HepG2 (cell line): ENCODE results near the gene EIF5A. TPM values are rescaled to one million over a fixed set of nuclear protein-coding genes. Genes with fewer than 3 reads are reported as not detected.
A peak's percentile ranks its signal among the peaks of the same experiment; 100 is the strongest.

ENCODE experiments used
- HNF4A ChIP-seq: sonication (generic); formaldehyde crosslinking; IDR thresholded peaks from 2 replicates; pipeline ENCODE4 v1.4.0; 2020; ENCODE audit warnings: missing genetic modification reagents
- KDM5B ChIP-seq: sonication (generic); formaldehyde crosslinking; IDR thresholded peaks from 2 replicates; pipeline ENCODE4 v1.4.0; 2020; ENCODE audit warnings: missing genetic modification reagents, mild to moderate bottlenecking, borderline replicate concordance
- SRY ChIP-seq: sonication (generic); formaldehyde crosslinking; IDR thresholded peaks from 2 replicates; pipeline ENCODE4 v1.8.0; 2022; ENCODE audit warnings: mild to moderate bottlenecking, missing genetic modification reagents
- TBP ChIP-seq: sonication (generic); formaldehyde crosslinking; IDR thresholded peaks from 2 replicates; pipeline ENCODE4 v1.5.0; 2020; ENCODE audit warnings: missing genetic modification reagents
- ZC3H13 ChIP-seq: sonication (generic); formaldehyde crosslinking; IDR thresholded peaks from 2 replicates; pipeline ENCODE4 v1.8.1; 2023; ENCODE audit warnings: mild to moderate bottlenecking, missing genetic modification reagents, moderate library complexity
- ZFAT ChIP-seq: sonication (generic); formaldehyde crosslinking; conservative IDR thresholded peaks from 2 replicates; pipeline ENCODE4 v1.8.1; 2023; ENCODE audit warnings: missing genetic modification reagents, inconsistent platforms
- ZNF350 ChIP-seq: sonication (generic); formaldehyde crosslinking; IDR thresholded peaks from 2 replicates; pipeline ENCODE4 v1.4.0; 2020; ENCODE audit warnings: mild to moderate bottlenecking, low read depth, missing genetic modification reagents, borderline replicate concordance
- ZNF557 ChIP-seq: sonication (generic); formaldehyde crosslinking; IDR thresholded peaks from 2 replicates; pipeline ENCODE4 v1.4.0; 2020; ENCODE audit warnings: missing genetic modification reagents
- ZNF670 ChIP-seq: sonication (generic); formaldehyde crosslinking; IDR thresholded peaks from 2 replicates; pipeline ENCODE4 v1.8.0; 2022; ENCODE audit warnings: mild to moderate bottlenecking, missing genetic modification reagents, borderline replicate concordance
- ZSCAN25 ChIP-seq: sonication (generic); formaldehyde crosslinking; IDR thresholded peaks from 2 replicates; pipeline ENCODE4 v1.8.0; 2022; ENCODE audit warnings: mild to moderate bottlenecking, missing genetic modification reagents
- polyA plus RNA-seq, 8 experiments: library from polyadenylated mRNA; depleted of rRNA in 3 of 8; stranded (reverse) in 7 of 8; unstranded in 1 of 8; fragments of >200 nt; fragmentation: Illumina TruSeq in 4 of 8; extraction: Trizol in 4 of 8; gene quantifications; 2 replicates each; pipeline versions ENCODE4 v1.2.1 to v1.2.3, GENCODE V29; 2011 to 2016; ENCODE audit warnings: low read depth in 4 of 8, missing spikeins in 1 of 8, mixed read lengths in 1 of 8; ENCODE audit not compliant: insufficient read depth in 1 of 8
- total RNA-seq, 5 experiments: library from RNA; depleted of rRNA; stranded (reverse); fragments of >200 nt; fragmentation: Illumina TruSeq; extraction: Trizol; gene quantifications; 2 replicates each; pipeline ENCODE4 v1.2.3, GENCODE V29; 2016; ENCODE audit warnings: low read depth in 1 of 5
- TF ChIP-seq, protein P1 (sequence below): sonication (generic); formaldehyde crosslinking; IDR thresholded peaks from 2 replicates; pipeline ENCODE4 v1.9.0; 2021; ENCODE audit warnings: missing genetic modification reagents, borderline replicate concordance
- TF ChIP-seq, protein P2 (sequence below): sonication (generic); formaldehyde crosslinking; IDR thresholded peaks from 2 replicates; pipeline ENCODE4 v1.4.0; 2020; ENCODE audit warnings: missing genetic modification reagents; ENCODE audit errors: not compliant biosample characterization
- TF ChIP-seq, protein P3 (sequence below): sonication (generic); formaldehyde crosslinking; IDR thresholded peaks from 2 replicates; pipeline ENCODE4 v1.9.0; 2021; ENCODE audit warnings: missing genetic modification reagents, mild to moderate bottlenecking, borderline replicate concordance
- TF ChIP-seq, protein P4 (sequence below): sonication (generic); formaldehyde crosslinking; IDR thresholded peaks from 2 replicates; pipeline ENCODE4 v1.8.1; 2022; ENCODE audit warnings: low read depth, mild to moderate bottlenecking, missing genetic modification reagents
- TF ChIP-seq, protein P5 (sequence below): sonication (generic); formaldehyde crosslinking; IDR thresholded peaks from 2 replicates; pipeline ENCODE4 v1.5.0; 2020; ENCODE audit warnings: missing genetic modification reagents
- TF ChIP-seq, protein P6 (sequence below): sonication (generic); formaldehyde crosslinking; IDR thresholded peaks from 2 replicates; pipeline ENCODE4 v1.8.0; 2022; ENCODE audit warnings: mild to moderate bottlenecking, missing genetic modification reagents
- TF ChIP-seq, protein P7 (sequence below): sonication (generic); formaldehyde crosslinking; IDR thresholded peaks from 2 replicates; pipeline ENCODE4 v1.9.0; 2021; ENCODE audit warnings: missing genetic modification reagents, mild to moderate bottlenecking, borderline replicate concordance

EIF5A gene
- total and polyA plus RNA-seq, 2 of the 13 experiments (the other 11 are each of a cell fraction or from before 2014, with no cell fraction given) = 319 to 337 TPM

DNA sequence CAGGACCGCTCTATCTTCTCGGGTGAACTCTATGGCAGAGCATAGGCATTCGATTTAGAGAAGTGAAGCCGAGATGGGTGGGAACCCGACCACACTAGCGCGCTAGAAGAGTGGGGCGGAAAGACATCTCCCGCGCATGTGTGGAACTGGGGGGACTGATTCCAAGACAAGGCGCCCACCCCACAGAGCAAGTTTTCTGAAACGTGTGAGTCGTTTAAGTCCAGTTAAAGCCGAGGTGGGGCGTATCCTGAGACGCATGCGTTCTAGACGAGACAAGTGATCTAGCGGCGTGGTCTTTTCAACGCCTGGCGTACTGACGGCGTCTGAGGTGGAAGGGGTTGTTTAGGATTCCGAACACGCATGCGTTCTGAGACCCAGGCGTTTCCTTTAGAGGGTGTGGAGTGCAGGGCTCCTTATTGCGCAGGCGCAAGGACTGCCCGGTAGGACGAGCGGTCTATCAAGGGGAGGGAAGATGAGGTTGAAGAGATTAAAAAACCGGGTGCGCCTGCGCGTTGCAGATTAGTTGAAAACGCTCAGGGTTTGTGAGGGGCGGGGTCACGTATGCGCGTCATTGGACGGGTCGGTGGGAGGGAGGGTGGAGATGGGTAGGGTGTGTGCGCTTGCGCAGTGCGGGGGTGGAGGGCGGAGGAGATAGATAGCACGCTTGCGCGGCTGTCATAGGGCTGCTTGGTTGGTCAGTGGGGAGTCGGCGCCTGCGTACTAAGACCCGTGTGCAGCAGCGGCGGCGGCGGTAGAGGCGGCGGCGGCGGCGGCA, at the start of gene EIF5A (continued):
- TF ChIP-seq, protein P1, sequence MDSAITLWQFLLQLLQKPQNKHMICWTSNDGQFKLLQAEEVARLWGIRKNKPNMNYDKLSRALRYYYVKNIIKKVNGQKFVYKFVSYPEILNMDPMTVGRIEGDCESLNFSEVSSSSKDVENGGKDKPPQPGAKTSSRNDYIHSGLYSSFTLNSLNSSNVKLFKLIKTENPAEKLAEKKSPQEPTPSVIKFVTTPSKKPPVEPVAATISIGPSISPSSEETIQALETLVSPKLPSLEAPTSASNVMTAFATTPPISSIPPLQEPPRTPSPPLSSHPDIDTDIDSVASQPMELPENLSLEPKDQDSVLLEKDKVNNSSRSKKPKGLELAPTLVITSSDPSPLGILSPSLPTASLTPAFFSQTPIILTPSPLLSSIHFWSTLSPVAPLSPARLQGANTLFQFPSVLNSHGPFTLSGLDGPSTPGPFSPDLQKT (CRISPR knock-in tag) = no peak
- TF ChIP-seq TBP (no peak), ZC3H13 (CRISPR knock-in tag) (no peak), ZSCAN25 (CRISPR knock-in tag) (0 out of 2 replicates have a peak, but pooled peaks have one; percentile 42), ZNF350 (CRISPR knock-in tag) (0 out of 2 replicates have a peak, but pooled peaks have one; percentile 52), ZFAT (CRISPR knock-in tag) (no peak), ZNF557 (CRISPR knock-in tag) (no peak), KDM5B (CRISPR knock-in tag) (no peak; the same call in 1 of the 2 replicates), ZNF670 (CRISPR knock-in tag) (no peak), HNF4A (CRISPR knock-in tag) (no peak), SRY (CRISPR knock-in tag) (no peak)
- TF ChIP-seq, protein P2, sequence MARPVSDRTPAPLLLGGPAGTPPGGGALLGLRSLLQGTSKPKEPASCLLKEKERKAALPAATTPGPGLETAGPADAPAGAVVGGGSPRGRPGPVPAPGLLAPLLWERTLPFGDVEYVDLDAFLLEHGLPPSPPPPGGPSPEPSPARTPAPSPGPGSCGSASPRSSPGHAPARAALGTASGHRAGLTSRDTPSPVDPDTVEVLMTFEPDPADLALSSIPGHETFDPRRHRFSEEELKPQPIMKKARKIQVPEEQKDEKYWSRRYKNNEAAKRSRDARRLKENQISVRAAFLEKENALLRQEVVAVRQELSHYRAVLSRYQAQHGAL = no peak
- TF ChIP-seq, protein P3, sequence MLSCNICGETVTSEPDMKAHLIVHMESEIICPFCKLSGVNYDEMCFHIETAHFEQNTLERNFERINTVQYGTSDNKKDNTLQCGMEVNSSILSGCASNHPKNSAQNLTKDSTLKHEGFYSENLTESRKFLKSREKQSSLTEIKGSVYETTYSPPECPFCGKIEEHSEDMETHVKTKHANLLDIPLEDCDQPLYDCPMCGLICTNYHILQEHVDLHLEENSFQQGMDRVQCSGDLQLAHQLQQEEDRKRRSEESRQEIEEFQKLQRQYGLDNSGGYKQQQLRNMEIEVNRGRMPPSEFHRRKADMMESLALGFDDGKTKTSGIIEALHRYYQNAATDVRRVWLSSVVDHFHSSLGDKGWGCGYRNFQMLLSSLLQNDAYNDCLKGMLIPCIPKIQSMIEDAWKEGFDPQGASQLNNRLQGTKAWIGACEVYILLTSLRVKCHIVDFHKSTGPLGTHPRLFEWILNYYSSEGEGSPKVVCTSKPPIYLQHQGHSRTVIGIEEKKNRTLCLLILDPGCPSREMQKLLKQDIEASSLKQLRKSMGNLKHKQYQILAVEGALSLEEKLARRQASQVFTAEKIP (CRISPR knock-in tag) = no peak
- TF ChIP-seq, protein P4, sequence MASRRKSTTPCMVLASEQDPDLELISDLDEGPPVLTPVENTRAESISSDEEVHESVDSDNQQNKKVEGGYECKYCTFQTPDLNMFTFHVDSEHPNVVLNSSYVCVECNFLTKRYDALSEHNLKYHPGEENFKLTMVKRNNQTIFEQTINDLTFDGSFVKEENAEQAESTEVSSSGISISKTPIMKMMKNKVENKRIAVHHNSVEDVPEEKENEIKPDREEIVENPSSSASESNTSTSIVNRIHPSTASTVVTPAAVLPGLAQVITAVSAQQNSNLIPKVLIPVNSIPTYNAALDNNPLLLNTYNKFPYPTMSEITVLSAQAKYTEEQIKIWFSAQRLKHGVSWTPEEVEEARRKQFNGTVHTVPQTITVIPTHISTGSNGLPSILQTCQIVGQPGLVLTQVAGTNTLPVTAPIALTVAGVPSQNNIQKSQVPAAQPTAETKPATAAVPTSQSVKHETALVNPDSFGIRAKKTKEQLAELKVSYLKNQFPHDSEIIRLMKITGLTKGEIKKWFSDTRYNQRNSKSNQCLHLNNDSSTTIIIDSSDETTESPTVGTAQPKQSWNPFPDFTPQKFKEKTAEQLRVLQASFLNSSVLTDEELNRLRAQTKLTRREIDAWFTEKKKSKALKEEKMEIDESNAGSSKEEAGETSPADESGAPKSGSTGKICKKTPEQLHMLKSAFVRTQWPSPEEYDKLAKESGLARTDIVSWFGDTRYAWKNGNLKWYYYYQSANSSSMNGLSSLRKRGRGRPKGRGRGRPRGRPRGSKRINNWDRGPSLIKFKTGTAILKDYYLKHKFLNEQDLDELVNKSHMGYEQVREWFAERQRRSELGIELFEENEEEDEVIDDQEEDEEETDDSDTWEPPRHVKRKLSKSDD = peak; percentile 53; the same call in 1 of the 2 replicates
- TF ChIP-seq, protein P5, sequence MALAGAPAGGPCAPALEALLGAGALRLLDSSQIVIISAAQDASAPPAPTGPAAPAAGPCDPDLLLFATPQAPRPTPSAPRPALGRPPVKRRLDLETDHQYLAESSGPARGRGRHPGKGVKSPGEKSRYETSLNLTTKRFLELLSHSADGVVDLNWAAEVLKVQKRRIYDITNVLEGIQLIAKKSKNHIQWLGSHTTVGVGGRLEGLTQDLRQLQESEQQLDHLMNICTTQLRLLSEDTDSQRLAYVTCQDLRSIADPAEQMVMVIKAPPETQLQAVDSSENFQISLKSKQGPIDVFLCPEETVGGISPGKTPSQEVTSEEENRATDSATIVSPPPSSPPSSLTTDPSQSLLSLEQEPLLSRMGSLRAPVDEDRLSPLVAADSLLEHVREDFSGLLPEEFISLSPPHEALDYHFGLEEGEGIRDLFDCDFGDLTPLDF (CRISPR knock-in tag) = no peak; the same call in 1 of the 2 replicates
- TF ChIP-seq, protein P6, sequence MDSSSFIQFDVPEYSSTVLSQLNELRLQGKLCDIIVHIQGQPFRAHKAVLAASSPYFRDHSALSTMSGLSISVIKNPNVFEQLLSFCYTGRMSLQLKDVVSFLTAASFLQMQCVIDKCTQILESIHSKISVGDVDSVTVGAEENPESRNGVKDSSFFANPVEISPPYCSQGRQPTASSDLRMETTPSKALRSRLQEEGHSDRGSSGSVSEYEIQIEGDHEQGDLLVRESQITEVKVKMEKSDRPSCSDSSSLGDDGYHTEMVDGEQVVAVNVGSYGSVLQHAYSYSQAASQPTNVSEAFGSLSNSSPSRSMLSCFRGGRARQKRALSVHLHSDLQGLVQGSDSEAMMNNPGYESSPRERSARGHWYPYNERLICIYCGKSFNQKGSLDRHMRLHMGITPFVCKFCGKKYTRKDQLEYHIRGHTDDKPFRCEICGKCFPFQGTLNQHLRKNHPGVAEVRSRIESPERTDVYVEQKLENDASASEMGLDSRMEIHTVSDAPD = no peak
- TF ChIP-seq, protein P7, sequence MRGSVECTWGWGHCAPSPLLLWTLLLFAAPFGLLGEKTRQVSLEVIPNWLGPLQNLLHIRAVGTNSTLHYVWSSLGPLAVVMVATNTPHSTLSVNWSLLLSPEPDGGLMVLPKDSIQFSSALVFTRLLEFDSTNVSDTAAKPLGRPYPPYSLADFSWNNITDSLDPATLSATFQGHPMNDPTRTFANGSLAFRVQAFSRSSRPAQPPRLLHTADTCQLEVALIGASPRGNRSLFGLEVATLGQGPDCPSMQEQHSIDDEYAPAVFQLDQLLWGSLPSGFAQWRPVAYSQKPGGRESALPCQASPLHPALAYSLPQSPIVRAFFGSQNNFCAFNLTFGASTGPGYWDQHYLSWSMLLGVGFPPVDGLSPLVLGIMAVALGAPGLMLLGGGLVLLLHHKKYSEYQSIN (CRISPR knock-in tag) = no peak
